ENCODE data around the gene ERBB4. TPM values are rescaled to one million over a fixed set of nuclear protein-coding genes. Genes with fewer than 3 reads are reported as not detected.

ERBB4 gene
- total and polyA plus RNA-seq, 2 of the 8 experiments (the other 6 are each of a cell fraction or from before 2014, with no cell fraction given), result 0.34 to 1.3 TPM

DNA sequence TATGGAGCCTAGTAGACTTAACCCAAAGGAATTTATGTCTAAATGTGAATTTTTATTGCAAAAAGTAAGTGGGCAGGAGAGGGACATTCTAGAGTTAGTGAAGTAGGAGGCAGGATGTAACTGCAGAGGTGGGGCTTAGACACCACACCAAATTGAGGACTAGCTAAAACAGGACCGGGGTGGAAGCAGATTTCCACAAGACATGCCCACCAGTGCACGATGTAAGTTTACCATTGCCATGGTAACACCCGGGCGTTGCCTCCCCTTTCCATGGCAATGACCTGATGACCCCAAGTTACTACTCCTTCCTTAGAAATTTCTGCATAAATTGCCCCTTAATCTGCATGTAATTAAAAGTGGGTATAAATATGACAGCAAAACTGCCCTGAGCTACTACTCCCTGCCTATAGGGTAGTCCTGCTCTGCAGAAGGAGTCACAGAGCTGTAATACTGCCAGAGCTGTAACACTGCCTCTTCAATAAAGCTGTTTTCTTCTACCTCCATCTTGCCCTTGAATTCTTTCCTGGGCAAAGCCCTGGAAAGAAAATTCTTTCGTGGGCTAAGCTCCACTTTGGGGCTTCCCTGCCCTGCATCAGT, 509.7 kb downstream of the ERBB4 start (continued):
- TF ChIP-seq EP300 (IDR thresholded peaks at IDR 0.05; ENCODE audit: borderline replicate concordance in 1 of 2, low read depth in 2 of 2, low read length in 2 of 2), result no peak
